K562 (cell line): Measurements from ENCODE around the gene LRRC26. TPM values are rescaled to one million over a fixed set of nuclear protein-coding genes. Genes with fewer than 3 reads are reported as not detected.

ENCODE experiments used
- HMGN3 ChIP-seq: IDR thresholded peaks from 2 replicates; pipeline ENCODE4 v1.6.1; 2011; ENCODE audit warnings: borderline replicate concordance, low read depth, mild to moderate bottlenecking, mixed read lengths, low read length; ENCODE audit not compliant: insufficient read length; ENCODE audit errors: extremely low read depth
- MBD2 ChIP-seq: sonication (generic); IDR thresholded peaks from 2 replicates; pipeline ENCODE4 v1.6.1; 2016; ENCODE audit warnings: low read depth, borderline replicate concordance
- NEUROD1 ChIP-seq: fragments of 150-350 bp; IDR thresholded peaks from 2 replicates; pipeline ENCODE4 v1.6.1; 2014; ENCODE audit warnings: borderline replicate concordance, low read length, low read depth; ENCODE audit not compliant: partially characterized antibody
- NR1H2 ChIP-seq: sonication (generic); formaldehyde crosslinking; IDR thresholded peaks from 2 replicates; pipeline ENCODE4 v1.4.0; 2020; ENCODE audit warnings: mild to moderate bottlenecking, missing genetic modification reagents
- ZNF408 ChIP-seq: fragments of 250-450 bp; sonication (Bioruptor Pico); IDR thresholded peaks from 2 replicates; pipeline ENCODE4 v1.4.0; 2020; ENCODE audit warnings: low read depth, mild to moderate bottlenecking, moderate library complexity
- polyA plus RNA-seq, 8 experiments: library from polyadenylated mRNA; depleted of rRNA in 4 of 8; stranded (reverse) in 5 of 8; unstranded in 3 of 8; fragments of >200 nt; fragmentation: Nextera tagmentation in 2 of 8; fragmentation: Illumina TruSeq in 1 of 8; extraction: Ambion mirVana in 2 of 8; extraction: Trizol in 1 of 8; gene quantifications; 2 replicates each; pipeline versions ENCODE4 v1.2.1 to v1.2.3, GENCODE V29; 2011 to 2014; ENCODE audit warnings: inconsistent platforms in 1 of 8, missing spikeins in 1 of 8
- total RNA-seq, 7 experiments: library from RNA; depleted of rRNA in 6 of 7; stranded (reverse); fragments of >200 nt in 6 of 7; fragmentation: Illumina TruSeq in 2 of 7; extraction: Trizol in 2 of 7; gene quantifications; 2 replicates each; pipeline versions ENCODE4 v1.2.1 to v1.2.3, GENCODE V29; 2011 to 2021; ENCODE audit warnings: low replicate concordance in 1 of 7
- TF ChIP-seq, protein P1 (sequence below): fragments of 200-600 bp; sonication (generic); IDR thresholded peaks from one replicate; pipeline ENCODE4 v1.6.1; 2012; ENCODE audit warnings: mild to moderate bottlenecking, low read depth, low read length, inconsistent platforms

Gene LRRC26
- total and polyA plus RNA-seq, 9 of the 15 experiments (the other 6 are each of a cell fraction or from before 2014, with no cell fraction given) = not detected

DNA sequence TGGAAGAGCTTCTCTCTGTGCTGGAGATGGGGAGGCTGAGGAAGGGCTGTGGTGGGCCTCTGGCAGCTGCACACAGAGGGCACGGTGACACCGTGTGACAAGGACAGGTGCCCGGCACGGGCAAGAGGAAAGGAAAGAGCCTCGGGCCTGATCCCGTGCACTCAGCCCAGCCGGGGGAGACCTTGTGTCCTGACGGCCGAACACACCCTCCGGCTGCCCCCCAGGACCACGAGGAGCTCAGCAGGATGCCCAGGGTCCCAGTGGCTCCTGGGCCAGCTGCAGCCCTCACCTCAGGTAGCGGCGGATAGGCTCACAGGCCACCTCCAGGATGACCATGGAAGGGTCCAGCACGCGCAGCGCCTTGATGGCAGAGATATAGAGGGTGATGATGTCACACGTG is 13.0 kb upstream of the LRRC26 start (continued):
- TF ChIP-seq, protein P1, sequence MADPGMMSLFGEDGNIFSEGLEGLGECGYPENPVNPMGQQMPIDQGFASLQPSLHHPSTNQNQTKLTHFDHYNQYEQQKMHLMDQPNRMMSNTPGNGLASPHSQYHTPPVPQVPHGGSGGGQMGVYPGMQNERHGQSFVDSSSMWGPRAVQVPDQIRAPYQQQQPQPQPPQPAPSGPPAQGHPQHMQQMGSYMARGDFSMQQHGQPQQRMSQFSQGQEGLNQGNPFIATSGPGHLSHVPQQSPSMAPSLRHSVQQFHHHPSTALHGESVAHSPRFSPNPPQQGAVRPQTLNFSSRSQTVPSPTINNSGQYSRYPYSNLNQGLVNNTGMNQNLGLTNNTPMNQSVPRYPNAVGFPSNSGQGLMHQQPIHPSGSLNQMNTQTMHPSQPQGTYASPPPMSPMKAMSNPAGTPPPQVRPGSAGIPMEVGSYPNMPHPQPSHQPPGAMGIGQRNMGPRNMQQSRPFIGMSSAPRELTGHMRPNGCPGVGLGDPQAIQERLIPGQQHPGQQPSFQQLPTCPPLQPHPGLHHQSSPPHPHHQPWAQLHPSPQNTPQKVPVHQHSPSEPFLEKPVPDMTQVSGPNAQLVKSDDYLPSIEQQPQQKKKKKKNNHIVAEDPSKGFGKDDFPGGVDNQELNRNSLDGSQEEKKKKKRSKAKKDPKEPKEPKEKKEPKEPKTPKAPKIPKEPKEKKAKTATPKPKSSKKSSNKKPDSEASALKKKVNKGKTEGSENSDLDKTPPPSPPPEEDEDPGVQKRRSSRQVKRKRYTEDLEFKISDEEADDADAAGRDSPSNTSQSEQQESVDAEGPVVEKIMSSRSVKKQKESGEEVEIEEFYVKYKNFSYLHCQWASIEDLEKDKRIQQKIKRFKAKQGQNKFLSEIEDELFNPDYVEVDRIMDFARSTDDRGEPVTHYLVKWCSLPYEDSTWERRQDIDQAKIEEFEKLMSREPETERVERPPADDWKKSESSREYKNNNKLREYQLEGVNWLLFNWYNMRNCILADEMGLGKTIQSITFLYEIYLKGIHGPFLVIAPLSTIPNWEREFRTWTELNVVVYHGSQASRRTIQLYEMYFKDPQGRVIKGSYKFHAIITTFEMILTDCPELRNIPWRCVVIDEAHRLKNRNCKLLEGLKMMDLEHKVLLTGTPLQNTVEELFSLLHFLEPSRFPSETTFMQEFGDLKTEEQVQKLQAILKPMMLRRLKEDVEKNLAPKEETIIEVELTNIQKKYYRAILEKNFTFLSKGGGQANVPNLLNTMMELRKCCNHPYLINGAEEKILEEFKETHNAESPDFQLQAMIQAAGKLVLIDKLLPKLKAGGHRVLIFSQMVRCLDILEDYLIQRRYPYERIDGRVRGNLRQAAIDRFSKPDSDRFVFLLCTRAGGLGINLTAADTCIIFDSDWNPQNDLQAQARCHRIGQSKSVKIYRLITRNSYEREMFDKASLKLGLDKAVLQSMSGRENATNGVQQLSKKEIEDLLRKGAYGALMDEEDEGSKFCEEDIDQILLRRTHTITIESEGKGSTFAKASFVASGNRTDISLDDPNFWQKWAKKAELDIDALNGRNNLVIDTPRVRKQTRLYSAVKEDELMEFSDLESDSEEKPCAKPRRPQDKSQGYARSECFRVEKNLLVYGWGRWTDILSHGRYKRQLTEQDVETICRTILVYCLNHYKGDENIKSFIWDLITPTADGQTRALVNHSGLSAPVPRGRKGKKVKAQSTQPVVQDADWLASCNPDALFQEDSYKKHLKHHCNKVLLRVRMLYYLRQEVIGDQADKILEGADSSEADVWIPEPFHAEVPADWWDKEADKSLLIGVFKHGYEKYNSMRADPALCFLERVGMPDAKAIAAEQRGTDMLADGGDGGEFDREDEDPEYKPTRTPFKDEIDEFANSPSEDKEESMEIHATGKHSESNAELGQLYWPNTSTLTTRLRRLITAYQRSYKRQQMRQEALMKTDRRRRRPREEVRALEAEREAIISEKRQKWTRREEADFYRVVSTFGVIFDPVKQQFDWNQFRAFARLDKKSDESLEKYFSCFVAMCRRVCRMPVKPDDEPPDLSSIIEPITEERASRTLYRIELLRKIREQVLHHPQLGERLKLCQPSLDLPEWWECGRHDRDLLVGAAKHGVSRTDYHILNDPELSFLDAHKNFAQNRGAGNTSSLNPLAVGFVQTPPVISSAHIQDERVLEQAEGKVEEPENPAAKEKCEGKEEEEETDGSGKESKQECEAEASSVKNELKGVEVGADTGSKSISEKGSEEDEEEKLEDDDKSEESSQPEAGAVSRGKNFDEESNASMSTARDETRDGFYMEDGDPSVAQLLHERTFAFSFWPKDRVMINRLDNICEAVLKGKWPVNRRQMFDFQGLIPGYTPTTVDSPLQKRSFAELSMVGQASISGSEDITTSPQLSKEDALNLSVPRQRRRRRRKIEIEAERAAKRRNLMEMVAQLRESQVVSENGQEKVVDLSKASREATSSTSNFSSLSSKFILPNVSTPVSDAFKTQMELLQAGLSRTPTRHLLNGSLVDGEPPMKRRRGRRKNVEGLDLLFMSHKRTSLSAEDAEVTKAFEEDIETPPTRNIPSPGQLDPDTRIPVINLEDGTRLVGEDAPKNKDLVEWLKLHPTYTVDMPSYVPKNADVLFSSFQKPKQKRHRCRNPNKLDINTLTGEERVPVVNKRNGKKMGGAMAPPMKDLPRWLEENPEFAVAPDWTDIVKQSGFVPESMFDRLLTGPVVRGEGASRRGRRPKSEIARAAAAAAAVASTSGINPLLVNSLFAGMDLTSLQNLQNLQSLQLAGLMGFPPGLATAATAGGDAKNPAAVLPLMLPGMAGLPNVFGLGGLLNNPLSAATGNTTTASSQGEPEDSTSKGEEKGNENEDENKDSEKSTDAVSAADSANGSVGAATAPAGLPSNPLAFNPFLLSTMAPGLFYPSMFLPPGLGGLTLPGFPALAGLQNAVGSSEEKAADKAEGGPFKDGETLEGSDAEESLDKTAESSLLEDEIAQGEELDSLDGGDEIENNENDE = no peak
- no peak for TF ChIP-seq MBD2
- TF ChIP-seq NEUROD1 = no peak
- TF ChIP-seq NR1H2 (CRISPR knock-in tag) = no peak
- no peak for TF ChIP-seq ZNF408 (CRISPR knock-in tag)
- TF ChIP-seq HMGN3 = peak; percentile 25
